ENCODE results near the gene TNFRSF1B. TPM values are rescaled to one million over a fixed set of nuclear protein-coding genes. Genes with fewer than 3 reads are reported as not detected.

Gene TNFRSF1B
- total RNA-seq, 4 donors from 2014 or later, result 34.0 to 122 (median 84.5) TPM

- ATAC-seq (ENCODE audit: low FRiP score) (peak; percentile 18), DNase-seq (ENCODE audit: low spot score) (no peak)
- no peak for TF ChIP-seq CTCF (IDR thresholded peaks at IDR 0.05)
Measured at GRCh38 chr1:12142891-12143630, 23.7 kb upstream of the TNFRSF1B start.

GRCh38 chr1:12143631-12144155 is 23.1 kb upstream of the TNFRSF1B start:
- ATAC-seq (ENCODE audit: low FRiP score) (peak; percentile 87), DNase-seq (ENCODE audit: low spot score) (peak; percentile 65)
- no peak for TF ChIP-seq CTCF (IDR thresholded peaks at IDR 0.05)

- DNase-seq (ENCODE audit: low spot score), result no peak
- no peak for ATAC-seq (ENCODE audit: low FRiP score)
- no peak for TF ChIP-seq CTCF (IDR thresholded peaks at IDR 0.05)
Measured at GRCh38 chr1:12144236-12144635, 22.6 kb upstream of the TNFRSF1B start.

- DNase-seq (ENCODE audit: low spot score) (no peak), ATAC-seq (ENCODE audit: low FRiP score) (no peak)
- no peak for TF ChIP-seq CTCF (IDR thresholded peaks at IDR 0.05)
Measured at GRCh38 chr1:12144969-12145368, 21.8 kb upstream of the TNFRSF1B start.

GRCh38 chr1:12145616-12146342 is 21.0 kb upstream of the TNFRSF1B start:
- DNase-seq (ENCODE audit: low spot score), result no peak
- no peak for ATAC-seq (ENCODE audit: low FRiP score)
- no peak for TF ChIP-seq CTCF (IDR thresholded peaks at IDR 0.05)

- ATAC-seq (ENCODE audit: low FRiP score) (no peak), DNase-seq (ENCODE audit: low spot score) (no peak)
- TF ChIP-seq CTCF (IDR thresholded peaks at IDR 0.05), result no peak
Measured at GRCh38 chr1:12146343-12147112, 20.3 kb upstream of the TNFRSF1B start.
